H9 (cell line): ENCODE results near the gene SYK. TPM values are rescaled to one million over a fixed set of nuclear protein-coding genes. Genes with fewer than 3 reads are reported as not detected.

Experiments
- DNase-seq: peaks from one replicate; pipeline ENCODE4 v3.0.0-alpha.2; 2017
- H2AFZ ChIP-seq: one replicate; pipeline ENCODE4 v1.6.1; 2013; ENCODE audit warnings: mild to moderate bottlenecking, low read length, control low read depth, moderate library complexity
- H2AK5ac ChIP-seq: 2 replicates; pipeline ENCODE4 v1.6.1; 2013; ENCODE audit warnings: low read length, control low read depth, mixed read lengths; ENCODE audit not compliant: insufficient read length
- H2BK120ac ChIP-seq: one replicate; pipeline ENCODE4 v1.6.1; 2013; ENCODE audit warnings: low read depth, mild to moderate bottlenecking, low read length, control low read depth, inconsistent platforms; ENCODE audit not compliant: poor library complexity, severe bottlenecking
- H2BK12ac ChIP-seq: 2 replicates; pipeline ENCODE4 v1.6.1; 2013; ENCODE audit warnings: low read length, control low read depth, mixed read lengths, low read depth; ENCODE audit not compliant: insufficient read length
- H2BK15ac ChIP-seq: 2 replicates; pipeline ENCODE4 v1.6.1; 2013; ENCODE audit warnings: low read depth, low read length, control low read depth
- H2BK20ac ChIP-seq: one replicate; pipeline ENCODE4 v1.6.1; 2013; ENCODE audit warnings: low read depth, mild to moderate bottlenecking, low read length, control low read depth, inconsistent platforms; ENCODE audit not compliant: poor library complexity, severe bottlenecking
- H2BK5ac ChIP-seq: 2 replicates; pipeline ENCODE4 v1.6.1; 2013; ENCODE audit warnings: low read length, control low read depth, mixed read lengths; ENCODE audit not compliant: insufficient read length
- H3K14ac ChIP-seq: 2 replicates; pipeline ENCODE4 v1.6.1; 2013; ENCODE audit warnings: low read length, control low read depth; ENCODE audit not compliant: insufficient read depth
- H3K18ac ChIP-seq: 2 replicates; pipeline ENCODE4 v1.6.1; 2013; ENCODE audit warnings: low read depth, mild to moderate bottlenecking, mixed read lengths, low read length, control low read depth; ENCODE audit not compliant: insufficient read length
- H3K23ac ChIP-seq: 2 replicates; pipeline ENCODE4 v1.6.1; 2013; ENCODE audit warnings: low read length, control low read depth, mixed read lengths, low read depth; ENCODE audit not compliant: insufficient read length
- H3K23me2 ChIP-seq: 2 replicates; pipeline ENCODE4 v1.6.1; 2013; ENCODE audit warnings: low read depth, mild to moderate bottlenecking, mixed read lengths, low read length, control low read depth; ENCODE audit not compliant: insufficient read length, poor library complexity, severe bottlenecking
- H3K27ac ChIP-seq: 2 replicates; pipeline ENCODE4 v1.5.1; 2013; ENCODE audit warnings: low read length, control low read depth, mixed read lengths, low read depth; ENCODE audit not compliant: insufficient read length
- H3K27me3 ChIP-seq: 2 replicates; pipeline ENCODE4 v1.6.1; 2013; ENCODE audit warnings: low read length, control low read depth, inconsistent platforms; ENCODE audit not compliant: insufficient read depth
- H3K4ac ChIP-seq: 2 replicates; pipeline ENCODE4 v1.6.1; 2013; ENCODE audit warnings: low read depth, mild to moderate bottlenecking, control low read depth, inconsistent platforms, low read length, moderate library complexity
- H3K4me1 ChIP-seq: 2 replicates; pipeline ENCODE4 v1.6.1; 2013; ENCODE audit warnings: low read length, control low read depth, inconsistent platforms; ENCODE audit not compliant: insufficient read depth
- H3K4me2 ChIP-seq: 2 replicates; pipeline ENCODE4 v1.6.1; 2013; ENCODE audit warnings: low read length, control low read depth, mixed read lengths; ENCODE audit not compliant: insufficient read length, insufficient read depth
- H3K56ac ChIP-seq: 2 replicates; pipeline ENCODE4 v1.6.1; 2013; ENCODE audit warnings: low read depth, mild to moderate bottlenecking, mixed read lengths, low read length, control low read depth; ENCODE audit not compliant: insufficient read length
- H3K79me1 ChIP-seq: 2 replicates; pipeline ENCODE4 v1.6.1; 2013; ENCODE audit warnings: low read depth, mild to moderate bottlenecking, moderate library complexity, low read length, control low read depth, inconsistent platforms; ENCODE audit not compliant: insufficient read depth, poor library complexity, severe bottlenecking
- H3K79me2 ChIP-seq: 2 replicates; pipeline ENCODE4 v1.6.1; 2013; ENCODE audit warnings: low read length, control low read depth, inconsistent platforms; ENCODE audit not compliant: insufficient read depth
- H3K9ac ChIP-seq: 2 replicates; pipeline ENCODE4 v1.6.1; 2013; ENCODE audit warnings: low read length, control low read depth, mixed read lengths; ENCODE audit not compliant: insufficient read length; ENCODE audit errors: extremely low read depth
- H3K9me3 ChIP-seq: one replicate; pipeline ENCODE4 v1.6.1; 2013; ENCODE audit warnings: low read depth, low read length, inconsistent platforms; ENCODE audit not compliant: control insufficient read depth
- H3T11ph ChIP-seq: one replicate; pipeline ENCODE4 v1.6.1; 2013; ENCODE audit warnings: mild to moderate bottlenecking, low read length, control low read depth, inconsistent platforms
- H4K20me1 ChIP-seq: one replicate; pipeline ENCODE4 v1.6.1; 2013; ENCODE audit not compliant: control insufficient read depth, insufficient read length, insufficient read depth
- H4K5ac ChIP-seq: 2 replicates; pipeline ENCODE4 v1.6.1; 2013; ENCODE audit warnings: low read depth, mild to moderate bottlenecking, mixed read lengths, low read length, control low read depth; ENCODE audit not compliant: insufficient read length
- H4K8ac ChIP-seq: replicated peaks from 2 replicates; pipeline ENCODE4 v1.6.1; 2013; ENCODE audit warnings: low read length, control low read depth, mixed read lengths, low read depth; ENCODE audit not compliant: insufficient read length
- H4K91ac ChIP-seq: 2 replicates; pipeline ENCODE4 v1.6.1; 2013; ENCODE audit warnings: low read depth, mild to moderate bottlenecking, moderate library complexity, mixed read lengths, low read length, control low read depth; ENCODE audit not compliant: insufficient read length
- H3K27ac Mint-ChIP-seq, 3 experiments: 2 replicates in 2 of 3; 3 replicates in 1 of 3; pipeline ENCODE4 v1.8.0; 2020 to 2021; ENCODE audit warnings: mixed read lengths in 3 of 3, mild to moderate bottlenecking in 1 of 3, moderate library complexity in 1 of 3
- H3K27me3 Mint-ChIP-seq: 2 replicates; pipeline ENCODE4 v1.8.0; 2021; ENCODE audit warnings: low read depth, mild to moderate bottlenecking, moderate library complexity, mixed read lengths
- H3K36me3 Mint-ChIP-seq, 3 experiments: 2 replicates in 2 of 3; 3 replicates in 1 of 3; pipeline ENCODE4 v1.8.0; 2020 to 2021; ENCODE audit warnings: low read depth in 3 of 3, mixed read lengths in 3 of 3; ENCODE audit not compliant: insufficient read depth in 1 of 3
- H3K4me1 Mint-ChIP-seq, 2 experiments: 2 replicates each; pipeline ENCODE4 v1.8.0; 2020; ENCODE audit warnings: mixed read lengths in 2 of 2
- H3K4me3 Mint-ChIP-seq, 2 experiments: 2 replicates in 1 of 2; 3 replicates in 1 of 2; pipeline ENCODE4 v1.8.0; 2020 to 2021; ENCODE audit warnings: mild to moderate bottlenecking in 2 of 2, mixed read lengths in 2 of 2, moderate library complexity in 1 of 2
- H3K9me3 Mint-ChIP-seq, 2 experiments: 2 replicates in 1 of 2; 3 replicates in 1 of 2; pipeline ENCODE4 v1.8.0; 2020; ENCODE audit warnings: mild to moderate bottlenecking in 2 of 2, mixed read lengths in 2 of 2, moderate library complexity in 1 of 2
- WGBS: extraction: QIAGEN DNeasy Blood & Tissue Kit; methylation state at CpG from one replicate; pipeline ENCODE4 v1.1.7; 2013; ENCODE audit warnings: missing lambda C conversion rate, low lambda C conversion rate, mixed read lengths; ENCODE audit not compliant: insufficient read length; ENCODE audit errors: extremely low coverage; 5-methylcytosine and 5-hydroxymethylcytosine counted together
- total RNA-seq: library from RNA; stranded (reverse); gene quantifications from 2 replicates; pipeline ENCODE4 v1.2.1, GENCODE V29; 2021
- TF ChIP-seq, protein P1 (sequence below): fragments of 200-600 bp; sonication (generic); conservative IDR thresholded peaks from 3 replicates; pipeline ENCODE4 v1.8.0; 2021; ENCODE audit warnings: antibody characterized with exemption, mild to moderate bottlenecking

Gene SYK
- total RNA-seq, 1 experiment from 2014 or later, result 7.9 TPM

DNA sequence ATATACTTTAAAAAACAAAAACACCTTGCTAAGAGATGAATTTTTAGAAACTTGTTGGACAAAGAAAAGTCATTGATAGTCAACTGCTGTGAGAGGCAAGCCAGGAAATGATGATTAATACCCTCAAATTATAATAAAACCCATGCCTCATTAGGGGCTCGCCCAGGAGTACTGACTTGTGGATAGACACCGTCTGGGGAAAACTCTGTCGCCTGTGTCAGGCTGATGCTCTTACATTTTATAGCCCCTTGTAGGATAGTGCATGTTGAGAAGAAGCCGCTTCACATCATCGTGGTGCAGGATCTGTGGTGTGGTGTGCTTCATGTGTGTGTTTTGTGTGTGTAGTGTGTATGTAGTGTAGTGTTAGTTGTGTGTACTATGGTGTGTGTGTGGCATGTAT is 39.1 kb downstream of the SYK start:
- TF ChIP-seq, protein P1, sequence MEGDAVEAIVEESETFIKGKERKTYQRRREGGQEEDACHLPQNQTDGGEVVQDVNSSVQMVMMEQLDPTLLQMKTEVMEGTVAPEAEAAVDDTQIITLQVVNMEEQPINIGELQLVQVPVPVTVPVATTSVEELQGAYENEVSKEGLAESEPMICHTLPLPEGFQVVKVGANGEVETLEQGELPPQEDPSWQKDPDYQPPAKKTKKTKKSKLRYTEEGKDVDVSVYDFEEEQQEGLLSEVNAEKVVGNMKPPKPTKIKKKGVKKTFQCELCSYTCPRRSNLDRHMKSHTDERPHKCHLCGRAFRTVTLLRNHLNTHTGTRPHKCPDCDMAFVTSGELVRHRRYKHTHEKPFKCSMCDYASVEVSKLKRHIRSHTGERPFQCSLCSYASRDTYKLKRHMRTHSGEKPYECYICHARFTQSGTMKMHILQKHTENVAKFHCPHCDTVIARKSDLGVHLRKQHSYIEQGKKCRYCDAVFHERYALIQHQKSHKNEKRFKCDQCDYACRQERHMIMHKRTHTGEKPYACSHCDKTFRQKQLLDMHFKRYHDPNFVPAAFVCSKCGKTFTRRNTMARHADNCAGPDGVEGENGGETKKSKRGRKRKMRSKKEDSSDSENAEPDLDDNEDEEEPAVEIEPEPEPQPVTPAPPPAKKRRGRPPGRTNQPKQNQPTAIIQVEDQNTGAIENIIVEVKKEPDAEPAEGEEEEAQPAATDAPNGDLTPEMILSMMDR, result no peak
- Mint-ChIP-seq H3K9me3 (no peaks in the 10 kb centered on the region), H3K4me3 (no peak overlapping the region), H3K27me3 (no peaks in the 10 kb centered on the region), H3K27ac (no peak overlapping the region), H3K36me3 (no peaks in the 10 kb centered on the region; a peak in 1 of 7 replicates), H3K4me1 (no peaks in the 10 kb centered on the region)
- Histone ChIP-seq H3T11ph (no peak overlapping the region), H3K27ac (no peak overlapping the region), H4K8ac (no peak overlapping the region), H3K23ac (no peak overlapping the region), H3K9me3 (no peaks in the 10 kb centered on the region), H2AFZ (no peak overlapping the region), H3K79me2 (no peaks in the 10 kb centered on the region), H2BK12ac (no peak overlapping the region), H2BK5ac (no peak overlapping the region), H3K4me2 (no peak overlapping the region), H4K20me1 (no peaks in the 10 kb centered on the region), H2BK15ac (no peak overlapping the region), H3K56ac (peak overlapping the region; percentile 2), H2BK20ac (no peak overlapping the region), H3K9ac (no peak overlapping the region), H4K5ac (peak overlapping the region; percentile 2), H3K14ac (no peak overlapping the region), H2BK120ac (no peak overlapping the region), H3K23me2 (no peaks in the 10 kb centered on the region), H3K18ac (no peak overlapping the region), H3K4ac (no peak overlapping the region), H4K91ac (no peak overlapping the region), H2AK5ac (no peak overlapping the region), H3K4me1 (no peaks in the 10 kb centered on the region), H3K79me1 (no peaks in the 10 kb centered on the region), H3K27me3 (no peaks in the 10 kb centered on the region)
- WGBS, result no CpG with 5 or more reads among the region's 5 CpGs
- peak; percentile 4 for DNase-seq
